ENCODE results near the gene SOWAHA.

DNA sequence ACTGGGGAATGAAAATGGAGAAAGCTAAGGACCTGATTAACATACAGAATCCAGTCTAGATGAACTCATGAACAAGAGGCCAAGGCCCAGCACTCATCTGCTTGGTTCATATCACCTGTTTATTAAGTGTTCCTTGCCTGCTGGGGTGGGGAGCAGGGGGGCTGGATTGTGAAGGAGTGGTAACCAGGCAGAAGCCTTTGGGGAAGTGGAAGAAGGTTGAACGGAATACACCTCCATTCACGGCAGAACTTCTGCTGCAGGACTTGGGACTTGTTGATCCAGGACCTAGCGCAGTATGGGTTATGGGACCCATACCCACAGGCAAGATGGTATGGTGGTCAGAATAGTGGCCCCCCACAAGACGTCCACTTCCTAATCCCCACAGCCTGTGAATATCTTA, 27.2 kb upstream of the SOWAHA start:
- TF ChIP-seq CTCF (IDR thresholded peaks at IDR 0.05), result no peak
- TF ChIP-seq EP300 (IDR thresholded peaks at IDR 0.05), result no peak
- TF ChIP-seq POLR2A (IDR thresholded peaks at IDR 0.05), result no peak
- TF ChIP-seq POLR2AphosphoS5 (IDR thresholded peaks at IDR 0.05), result no peak
